A549 (cell line): ENCODE measurements around the gene CXXC5. TPM values are rescaled to one million over a fixed set of nuclear protein-coding genes. Genes with fewer than 3 reads are reported as not detected.

ENCODE experiments used
- ATAC-seq, 2 experiments: fragments of 200-7000 bp in 1 of 2; fragments of >200 bp in 1 of 2; cut with Nextera tagmentation in 1 of 2; cut with Tn5 transposase in 1 of 2; 3 replicates each; pipeline versions ENCODE4 v1.8.0 to v1.9.1; 2018 to 2020; ENCODE audit warnings: mild to moderate bottlenecking in 1 of 2, moderate library complexity in 1 of 2
- CTCF ChIA-PET: fragments of 300-600 bp; sonication (Branson Sonifier 250); formaldehyde crosslinking; extraction: SDS; loops from one replicate; lab custom pipeline; 2021; ENCODE audit warnings: antibody characterized with exemption, inconsistent platforms; lab: Yijun Ruan, JAX
- POLR2A ChIA-PET: fragments of 350-600 bp; formaldehyde crosslinking; extraction: SDS; loops from one replicate; lab custom pipeline; 2021; ENCODE audit warnings: antibody characterized with exemption, inconsistent platforms; lab: Yijun Ruan, JAX
- DNase-seq, 2 experiments: peaks; one replicate each; pipeline versions ENCODE4 v3.0.0 to v3.0.0-alpha.2; 2011 to 2016; ENCODE audit warnings: low read depth in 1 of 2, low spot score in 1 of 2
- FAIRE-seq: peaks from 2 replicates; lab custom pipeline; 2011; peaks lifted over from hg19 to GRCh38; lab: Jason Lieb, UNC
- H3K27ac ChIP-seq, 2 experiments: fragments of >200 bp; sonication (Bioruptor Twin); formaldehyde crosslinking; 3 replicates each; pipeline ENCODE4 v1.5.1; 2016 to 2017
- H3K4me1 ChIP-seq: fragments of >200 bp; sonication (Bioruptor Twin); formaldehyde crosslinking; 3 replicates; pipeline ENCODE4 v1.6.1; 2016
- H3K4me2 ChIP-seq: fragments of >200 bp; sonication (Bioruptor Twin); formaldehyde crosslinking; 3 replicates; pipeline ENCODE4 v1.6.1; 2016
- H3K4me3 ChIP-seq: fragments of >200 bp; sonication (Bioruptor Twin); formaldehyde crosslinking; 3 replicates; pipeline ENCODE4 v1.5.1; 2016
- H3K9me3 ChIP-seq: fragments of >200 bp; sonication (Bioruptor Twin); formaldehyde crosslinking; 3 replicates; pipeline ENCODE4 v1.6.1; 2016
- CBX2 ChIP-seq: fragments of 200-600 bp; sonication (generic); IDR thresholded peaks from 2 replicates; pipeline ENCODE4 v1.6.1; 2016; ENCODE audit warnings: low read depth, mild to moderate bottlenecking, borderline replicate concordance
- CEBPB ChIP-seq, 2 experiments: fragments of >200 bp in 1 of 2; sonication (Bioruptor Twin) in 1 of 2; formaldehyde crosslinking in 1 of 2; IDR thresholded peaks; 2 replicates each; pipeline ENCODE4 v1.6.1; 2012 to 2016
- CHD2 ChIP-seq: fragments of 150-350 bp; IDR thresholded peaks from 2 replicates; pipeline ENCODE4 v1.6.1; 2014; ENCODE audit warnings: low read length; ENCODE audit not compliant: partially characterized antibody
- FOSB ChIP-seq: fragments of 250-450 bp; sonication (Bioruptor Pico); IDR thresholded peaks from 2 replicates; pipeline ENCODE4 v1.5.0; 2020; ENCODE audit warnings: mild to moderate bottlenecking, moderate library complexity
- FOSL2 ChIP-seq, 2 experiments: fragments of 450-650 bp in 1 of 2; fragments of >200 bp in 1 of 2; sonication (Bioruptor Twin) in 1 of 2; formaldehyde crosslinking; IDR thresholded peaks; 2 replicates each; pipeline versions ENCODE4 v1.5.0 to v1.6.1; 2016 to 2020; ENCODE audit warnings: mild to moderate bottlenecking in 1 of 2, moderate library complexity in 1 of 2
- FOXS1 ChIP-seq: fragments of 250-450 bp; sonication (Bioruptor Pico); IDR thresholded peaks from 2 replicates; pipeline ENCODE4 v1.5.0; 2020; ENCODE audit warnings: mild to moderate bottlenecking, moderate library complexity
- GATA3 ChIP-seq: IDR thresholded peaks from 2 replicates; pipeline ENCODE4 v1.6.1; 2012; ENCODE audit warnings: borderline replicate concordance
- HOXA7 ChIP-seq: fragments of 250-450 bp; sonication (Bioruptor Pico); IDR thresholded peaks from 2 replicates; pipeline ENCODE4 v1.5.0; 2020; ENCODE audit warnings: mild to moderate bottlenecking, moderate library complexity
- HOXB5 ChIP-seq: fragments of 250-450 bp; sonication (Bioruptor Pico); IDR thresholded peaks from 2 replicates; pipeline ENCODE4 v1.5.0; 2020; ENCODE audit warnings: mild to moderate bottlenecking, moderate library complexity
- JUNB ChIP-seq: fragments of >200 bp; sonication (Bioruptor Twin); formaldehyde crosslinking; IDR thresholded peaks from 2 replicates; pipeline ENCODE4 v1.6.1; 2016
- NR3C1 ChIP-seq: fragments of >200 bp; sonication (Bioruptor Twin); formaldehyde crosslinking; IDR thresholded peaks from 3 replicates; pipeline ENCODE4 v1.6.1; 2017
- POLR2A ChIP-seq: IDR thresholded peaks from 2 replicates; pipeline ENCODE4 v1.6.1; 2012; ENCODE audit warnings: mild to moderate bottlenecking, low read length
- RAD21 ChIP-seq, 2 experiments: fragments of >200 bp in 1 of 2; sonication (Bioruptor Twin) in 1 of 2; formaldehyde crosslinking in 1 of 2; IDR thresholded peaks in 1 of 2; conservative IDR thresholded peaks in 1 of 2; 2 replicates in 1 of 2; 3 replicates in 1 of 2; pipeline ENCODE4 v1.6.1; 2012 to 2018; ENCODE audit warnings: inconsistent platforms in 1 of 2
- RARB ChIP-seq: fragments of 250-450 bp; sonication (Bioruptor Pico); IDR thresholded peaks from 2 replicates; pipeline ENCODE4 v1.8.0; 2021; ENCODE audit warnings: mild to moderate bottlenecking, moderate library complexity
- SMC3 ChIP-seq: fragments of >200 bp; sonication (Bioruptor Twin); formaldehyde crosslinking; IDR thresholded peaks from 3 replicates; pipeline ENCODE4 v1.6.1; 2018; ENCODE audit warnings: inconsistent platforms
- TFCP2L1 ChIP-seq: fragments of 250-450 bp; sonication (Bioruptor Pico); IDR thresholded peaks from 2 replicates; pipeline ENCODE4 v1.5.0; 2021; ENCODE audit warnings: mild to moderate bottlenecking
- TP53 ChIP-seq: fragments of 250-450 bp; sonication (Bioruptor Pico); IDR thresholded peaks from 2 replicates; pipeline ENCODE4 v1.5.0; 2021; ENCODE audit warnings: mild to moderate bottlenecking, moderate library complexity
- ZFP36 ChIP-seq: fragments of 450-650 bp; IDR thresholded peaks from 2 replicates; pipeline ENCODE4 v1.6.1; 2014; ENCODE audit warnings: borderline replicate concordance; ENCODE audit not compliant: partially characterized antibody
- ZSCAN20 ChIP-seq: fragments of 250-450 bp; sonication (Bioruptor Pico); IDR thresholded peaks from 2 replicates; pipeline ENCODE4 v1.8.0; 2022; ENCODE audit warnings: mild to moderate bottlenecking, moderate library complexity
- WGBS: methylation state at CpG from one replicate; pipeline ENCODE4 v1.1.6; 2017; ENCODE audit errors: missing lambda C conversion rate; 5-methylcytosine and 5-hydroxymethylcytosine counted together
- polyA plus RNA-seq, 4 experiments: library from polyadenylated mRNA; depleted of rRNA in 3 of 4; stranded (reverse); fragments of >200 nt; fragmentation: RNase III in 1 of 4; extraction: RNeasy Plus Mini Kit Qiagen cat#74134 plus additional on column Dnase treatment in 1 of 4; gene quantifications; 2 replicates in 3 of 4; 3 replicates in 1 of 4; pipeline ENCODE4 v1.2.3, GENCODE V29; 2011 to 2017
- TF ChIP-seq, protein P1 (sequence below): fragments of 200-600 bp; sonication (generic); IDR thresholded peaks from 2 replicates; pipeline ENCODE4 v1.6.1; 2016; ENCODE audit warnings: antibody characterized with exemption, mild to moderate bottlenecking, moderate library complexity
- TF ChIP-seq, protein P2 (sequence below): fragments of >200 bp; sonication (Bioruptor Twin); formaldehyde crosslinking; IDR thresholded peaks from 2 replicates; pipeline ENCODE4 v1.6.1; 2016
- TF ChIP-seq, protein P3 (sequence below): IDR thresholded peaks from 2 replicates; pipeline ENCODE4 v1.6.1; 2012
- TF ChIP-seq, protein P4 (sequence below): fragments of >200 bp; sonication (Bioruptor Twin); formaldehyde crosslinking; IDR thresholded peaks from 3 replicates; pipeline ENCODE4 v1.6.1; 2016

Gene CXXC5
- polyA plus RNA-seq, 2 of the 4 experiments (the other 2 are of a cell fraction) = 18.1 to 32.5 TPM

DNA sequence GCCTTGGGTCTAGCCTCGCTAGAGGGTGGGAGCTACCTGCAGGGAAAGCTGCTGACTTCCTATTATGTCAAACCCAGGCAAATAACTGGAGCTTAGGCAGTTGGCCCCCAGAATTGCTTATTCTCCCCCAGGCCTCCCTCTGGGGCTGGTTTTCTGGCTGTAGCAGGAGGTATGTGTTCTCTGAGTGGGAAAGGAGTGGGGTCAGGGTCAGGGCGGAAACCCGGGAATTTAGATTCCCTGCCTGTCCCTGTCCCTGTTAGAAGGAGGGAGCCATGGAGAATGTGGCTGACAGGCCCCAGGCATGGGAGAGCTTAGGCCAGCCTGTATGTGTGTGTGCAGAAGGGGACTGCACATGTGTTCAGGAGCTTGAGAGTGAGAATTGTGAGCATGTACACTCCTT, 13.6 kb upstream of the CXXC5 start:
- FAIRE-seq (no peak), DNase-seq (no peak), ATAC-seq (no peak)
- Histone ChIP-seq H3K4me2 (no peak overlapping the region), H3K4me3 (no peak overlapping the region), H3K4me1 (peaks cover 49% of the 10 kb centered on the region), H3K27ac (no peak overlapping the region), H3K9me3 (no peaks in the 10 kb centered on the region)
- CTCF ChIA-PET = interaction anchor here (0.9 to 16.1 kb wide), 25 partner anchors 8 to 214 kb away, joined by 3 to 267 read pairs (median 11); partner anchors contain the start of gene CXXC5
- POLR2A ChIA-PET = interaction anchor here (0.5 to 1.7 kb wide), 3 partner anchors 10 to 64 kb away, joined by 3 to 5 read pairs (median 5); no protein-coding TSS in a partner anchor
- no peak for TF ChIP-seq HOXB5 (CRISPR knock-in tag)
- no peak for TF ChIP-seq TP53 (CRISPR knock-in tag)
- TF ChIP-seq, protein P1, sequence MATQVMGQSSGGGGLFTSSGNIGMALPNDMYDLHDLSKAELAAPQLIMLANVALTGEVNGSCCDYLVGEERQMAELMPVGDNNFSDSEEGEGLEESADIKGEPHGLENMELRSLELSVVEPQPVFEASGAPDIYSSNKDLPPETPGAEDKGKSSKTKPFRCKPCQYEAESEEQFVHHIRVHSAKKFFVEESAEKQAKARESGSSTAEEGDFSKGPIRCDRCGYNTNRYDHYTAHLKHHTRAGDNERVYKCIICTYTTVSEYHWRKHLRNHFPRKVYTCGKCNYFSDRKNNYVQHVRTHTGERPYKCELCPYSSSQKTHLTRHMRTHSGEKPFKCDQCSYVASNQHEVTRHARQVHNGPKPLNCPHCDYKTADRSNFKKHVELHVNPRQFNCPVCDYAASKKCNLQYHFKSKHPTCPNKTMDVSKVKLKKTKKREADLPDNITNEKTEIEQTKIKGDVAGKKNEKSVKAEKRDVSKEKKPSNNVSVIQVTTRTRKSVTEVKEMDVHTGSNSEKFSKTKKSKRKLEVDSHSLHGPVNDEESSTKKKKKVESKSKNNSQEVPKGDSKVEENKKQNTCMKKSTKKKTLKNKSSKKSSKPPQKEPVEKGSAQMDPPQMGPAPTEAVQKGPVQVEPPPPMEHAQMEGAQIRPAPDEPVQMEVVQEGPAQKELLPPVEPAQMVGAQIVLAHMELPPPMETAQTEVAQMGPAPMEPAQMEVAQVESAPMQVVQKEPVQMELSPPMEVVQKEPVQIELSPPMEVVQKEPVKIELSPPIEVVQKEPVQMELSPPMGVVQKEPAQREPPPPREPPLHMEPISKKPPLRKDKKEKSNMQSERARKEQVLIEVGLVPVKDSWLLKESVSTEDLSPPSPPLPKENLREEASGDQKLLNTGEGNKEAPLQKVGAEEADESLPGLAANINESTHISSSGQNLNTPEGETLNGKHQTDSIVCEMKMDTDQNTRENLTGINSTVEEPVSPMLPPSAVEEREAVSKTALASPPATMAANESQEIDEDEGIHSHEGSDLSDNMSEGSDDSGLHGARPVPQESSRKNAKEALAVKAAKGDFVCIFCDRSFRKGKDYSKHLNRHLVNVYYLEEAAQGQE = no peak
- no peak for TF ChIP-seq ZFP36
- no peak for TF ChIP-seq SMC3
- no peak for TF ChIP-seq CHD2
- WGBS = 92% methylated on average over 3 of the region's 3 CpGs

DNA sequence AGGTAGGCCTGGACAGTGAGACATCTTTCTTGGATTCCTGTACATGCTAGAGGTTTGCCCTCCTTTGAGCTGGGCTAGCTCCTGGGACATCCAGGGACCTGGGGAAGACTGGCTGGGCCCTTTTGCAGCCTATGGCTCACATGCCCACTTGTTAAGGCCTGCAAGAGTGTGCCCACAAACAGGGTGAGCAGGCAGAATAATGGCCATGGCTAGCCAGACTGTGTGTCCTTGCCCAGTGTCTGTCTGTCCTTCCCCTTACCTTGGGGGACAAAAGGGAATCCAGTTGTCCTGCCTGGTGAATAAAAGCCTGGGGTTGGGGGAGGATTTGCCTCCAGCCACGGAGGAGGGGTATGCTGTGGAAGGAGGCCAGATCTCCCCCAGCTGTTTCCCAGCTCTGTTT, 13.0 kb upstream of the CXXC5 start:
- CTCF ChIA-PET = interaction anchor here (0.9 to 16.1 kb wide), 21 partner anchors 8 to 209 kb away, joined by 3 to 267 read pairs (median 6); partner anchors contain the start of gene CXXC5
- whole genome bisulfite sequencing = 18% methylated on average over 1 of the region's 1 CpG
- Histone ChIP-seq H3K4me2 (0 out of 3 replicates have a peak overlapping the region, but pooled peaks have one; percentile 66), H3K27ac (peak overlapping the region in 1 of 2 experiments; percentile 71; a peak in 3 of 6 replicates), H3K4me3 (no peak overlapping the region), H3K9me3 (no peaks in the 10 kb centered on the region), H3K4me1 (peaks cover 55% of the 10 kb centered on the region)
- TF ChIP-seq, protein P2, sequence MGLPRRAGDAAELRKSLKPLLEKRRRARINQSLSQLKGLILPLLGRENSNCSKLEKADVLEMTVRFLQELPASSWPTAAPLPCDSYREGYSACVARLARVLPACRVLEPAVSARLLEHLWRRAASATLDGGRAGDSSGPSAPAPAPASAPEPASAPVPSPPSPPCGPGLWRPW = no peak
- TF ChIP-seq GATA3 (no peak), CEBPB (IDR thresholded peaks at IDR 0.05) (no peak), RARB (CRISPR knock-in tag) (no peak), JUNB (no peak), RAD21 (conservative IDR thresholded peaks at IDR 0.05 in 1 of 2, IDR thresholded peaks at IDR 0.05 in 1 of 2) (no peak), FOSB (CRISPR knock-in tag) (no peak), TFCP2L1 (CRISPR knock-in tag) (no peak), ZSCAN20 (CRISPR knock-in tag) (no peak), POLR2A (no peak), NR3C1 (no peak), TP53 (CRISPR knock-in tag) (no peak), CBX2 (no peak), FOXS1 (no peak), HOXA7 (CRISPR knock-in tag) (no peak), FOSL2 (IDR thresholded peaks at IDR 0.05) (no peak), FOSL2 (CRISPR knock-in tag; IDR thresholded peaks at IDR 0.05) (no peak)
- TF ChIP-seq, protein P3, sequence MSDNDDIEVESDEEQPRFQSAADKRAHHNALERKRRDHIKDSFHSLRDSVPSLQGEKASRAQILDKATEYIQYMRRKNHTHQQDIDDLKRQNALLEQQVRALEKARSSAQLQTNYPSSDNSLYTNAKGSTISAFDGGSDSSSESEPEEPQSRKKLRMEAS = no peak
- TF ChIP-seq, protein P4, sequence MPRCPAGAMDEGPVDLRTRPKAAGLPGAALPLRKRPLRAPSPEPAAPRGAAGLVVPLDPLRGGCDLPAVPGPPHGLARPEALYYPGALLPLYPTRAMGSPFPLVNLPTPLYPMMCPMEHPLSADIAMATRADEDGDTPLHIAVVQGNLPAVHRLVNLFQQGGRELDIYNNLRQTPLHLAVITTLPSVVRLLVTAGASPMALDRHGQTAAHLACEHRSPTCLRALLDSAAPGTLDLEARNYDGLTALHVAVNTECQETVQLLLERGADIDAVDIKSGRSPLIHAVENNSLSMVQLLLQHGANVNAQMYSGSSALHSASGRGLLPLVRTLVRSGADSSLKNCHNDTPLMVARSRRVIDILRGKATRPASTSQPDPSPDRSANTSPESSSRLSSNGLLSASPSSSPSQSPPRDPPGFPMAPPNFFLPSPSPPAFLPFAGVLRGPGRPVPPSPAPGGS = no peak
- POLR2A ChIA-PET = interaction anchor here (1.6 to 1.7 kb wide), 2 partner anchors 10 to 16 kb away, joined by 5 read pairs; no protein-coding TSS in a partner anchor
- DNase-seq = no peak
- FAIRE-seq = no peak
- ATAC-seq = no peak
